Adipocyte (in vitro differentiated cells): ENCODE measurements around the gene NEDD9.

Experiments
- DNase-seq: peaks from one replicate; pipeline ENCODE4 v3.0.0-alpha.2; 2015; ENCODE audit warnings: low read depth
- H3K27me3 ChIP-seq: replicated peaks from 2 replicates; pipeline ENCODE4 v1.7.0; 2013; ENCODE audit warnings: mild to moderate bottlenecking, low read length, moderate library complexity; ENCODE audit not compliant: control insufficient read depth, insufficient read depth
- H3K36me3 ChIP-seq: 2 replicates; pipeline ENCODE4 v1.7.0; 2013; ENCODE audit warnings: low read length, mild to moderate bottlenecking, moderate library complexity; ENCODE audit not compliant: control insufficient read depth, insufficient read depth, severe bottlenecking
- H3K4me1 ChIP-seq: 2 replicates; pipeline ENCODE4 v1.7.0; 2013; ENCODE audit warnings: mild to moderate bottlenecking, low read length, moderate library complexity; ENCODE audit not compliant: control insufficient read depth, insufficient read depth
- H3K4me3 ChIP-seq: 2 replicates; pipeline ENCODE4 v1.7.0; 2013; ENCODE audit warnings: mild to moderate bottlenecking, low read length, moderate library complexity
- H3K9ac ChIP-seq: 2 replicates; pipeline ENCODE4 v1.7.0; 2013; ENCODE audit warnings: mild to moderate bottlenecking, low read length, moderate library complexity
- H3K9me3 ChIP-seq: 2 replicates; pipeline ENCODE4 v1.7.0; 2013; ENCODE audit warnings: mild to moderate bottlenecking, low read length, moderate library complexity; ENCODE audit not compliant: control insufficient read depth

Gene NEDD9

DNA sequence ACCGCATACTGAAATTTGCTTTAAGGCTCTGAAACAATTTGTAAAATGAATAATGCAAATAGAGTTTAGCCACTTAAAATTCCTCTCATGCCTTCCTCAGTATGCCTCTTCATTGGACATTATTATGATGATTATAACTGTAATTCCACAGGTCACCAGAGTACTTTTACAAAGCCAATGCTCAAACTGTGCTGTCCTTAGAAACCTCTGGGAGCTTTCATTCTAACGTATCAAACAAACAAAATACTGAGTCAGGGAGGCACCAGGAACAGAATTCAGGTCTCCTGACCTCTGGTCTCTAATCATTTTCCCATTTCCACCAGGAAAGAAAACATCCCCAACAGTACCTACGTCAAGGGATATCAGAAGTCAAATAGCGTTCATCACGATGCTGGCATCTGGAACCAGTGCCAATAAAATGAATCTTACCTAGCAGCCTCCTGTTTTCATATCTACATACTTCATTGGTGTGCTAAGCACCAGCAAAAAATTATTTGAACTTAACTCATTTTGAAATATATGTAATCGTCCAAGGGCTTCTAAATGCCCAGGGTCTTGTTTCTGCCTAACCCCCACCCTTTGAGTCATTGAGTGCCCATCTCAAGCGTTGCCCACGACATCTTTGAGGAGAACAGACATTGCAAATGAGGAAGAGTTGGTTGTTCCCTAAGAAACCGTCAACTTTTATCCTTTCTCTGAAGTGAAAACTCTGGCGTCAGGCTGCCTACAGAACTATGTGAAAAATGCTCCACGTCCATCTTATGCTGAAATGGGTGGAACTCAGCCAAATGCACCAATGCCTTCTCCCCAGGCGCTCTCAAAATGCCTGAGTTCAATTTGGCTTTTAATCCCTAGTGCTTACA, 37.9 kb downstream of the NEDD9 start:
- Histone ChIP-seq H3K27me3 (no peaks in the 10 kb centered on the region), H3K36me3 (peaks cover 56% of the 10 kb centered on the region), H3K4me3 (no peak overlapping the region), H3K4me1 (peaks cover 45% of the 10 kb centered on the region), H3K9ac (no peak overlapping the region), H3K9me3 (no peaks in the 10 kb centered on the region)
- DNase-seq = peak; percentile 93

GRCh38 chr6:11193434-11193833, 39.0 kb downstream of the NEDD9 start:
- Histone ChIP-seq H3K4me1 (peaks cover 36% of the 10 kb centered on the region), H3K36me3 (peaks cover 60% of the 10 kb centered on the region), H3K27me3 (no peaks in the 10 kb centered on the region), H3K4me3 (no peak overlapping the region), H3K9me3 (no peaks in the 10 kb centered on the region), H3K9ac (no peak overlapping the region)
- DNase-seq = no peak

- H3K36me3 ChIP-seq = peaks cover 63% of the 10 kb centered on the region
- no peak overlapping the region for H3K4me3 ChIP-seq
- H3K9me3 ChIP-seq = no peaks in the 10 kb centered on the region
- DNase-seq = no peak
- H3K4me1 ChIP-seq = peaks cover 26% of the 10 kb centered on the region
- no peaks in the 10 kb centered on the region for H3K27me3 ChIP-seq
- no peak overlapping the region for H3K9ac ChIP-seq
Observed at GRCh38 chr6:11192167-11192566, 40.3 kb downstream of the NEDD9 start.

DNA sequence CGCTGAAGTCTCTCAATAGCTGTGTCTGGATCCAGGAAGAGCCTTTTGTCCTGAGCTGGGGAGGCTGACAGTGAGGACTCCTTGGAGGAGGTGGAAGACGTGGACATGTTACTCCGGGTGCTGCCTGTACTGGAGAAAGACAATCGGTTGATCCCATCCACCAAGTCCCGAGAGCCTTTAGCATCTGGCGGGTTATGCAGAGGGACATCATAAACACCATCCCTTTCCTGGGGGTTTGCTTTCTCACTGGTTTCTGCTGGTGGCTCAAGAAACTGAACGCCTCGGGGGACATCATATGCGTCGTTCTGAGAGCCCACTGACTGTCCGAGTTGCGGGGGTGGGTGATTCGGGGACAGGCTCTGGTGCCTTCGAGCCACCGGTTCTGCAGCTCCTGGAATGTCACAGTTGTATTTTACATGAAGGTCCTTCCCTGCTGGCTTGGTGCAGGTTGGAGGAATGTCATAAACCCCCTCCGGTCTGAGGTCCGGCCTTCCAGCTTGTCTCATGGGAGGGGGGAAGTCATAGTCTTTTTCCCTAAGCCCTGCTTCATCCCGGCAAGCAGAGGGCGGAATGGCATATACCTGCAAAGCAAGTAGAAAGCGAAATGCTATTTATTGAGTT, 41.7 kb downstream of the NEDD9 start:
- Histone ChIP-seq H3K4me1 (peaks cover 16% of the 10 kb centered on the region), H3K27me3 (no peaks in the 10 kb centered on the region), H3K36me3 (peaks cover 75% of the 10 kb centered on the region), H3K9me3 (no peaks in the 10 kb centered on the region), H3K4me3 (no peak overlapping the region), H3K9ac (no peak overlapping the region)
- DNase-seq = no peak

DNA sequence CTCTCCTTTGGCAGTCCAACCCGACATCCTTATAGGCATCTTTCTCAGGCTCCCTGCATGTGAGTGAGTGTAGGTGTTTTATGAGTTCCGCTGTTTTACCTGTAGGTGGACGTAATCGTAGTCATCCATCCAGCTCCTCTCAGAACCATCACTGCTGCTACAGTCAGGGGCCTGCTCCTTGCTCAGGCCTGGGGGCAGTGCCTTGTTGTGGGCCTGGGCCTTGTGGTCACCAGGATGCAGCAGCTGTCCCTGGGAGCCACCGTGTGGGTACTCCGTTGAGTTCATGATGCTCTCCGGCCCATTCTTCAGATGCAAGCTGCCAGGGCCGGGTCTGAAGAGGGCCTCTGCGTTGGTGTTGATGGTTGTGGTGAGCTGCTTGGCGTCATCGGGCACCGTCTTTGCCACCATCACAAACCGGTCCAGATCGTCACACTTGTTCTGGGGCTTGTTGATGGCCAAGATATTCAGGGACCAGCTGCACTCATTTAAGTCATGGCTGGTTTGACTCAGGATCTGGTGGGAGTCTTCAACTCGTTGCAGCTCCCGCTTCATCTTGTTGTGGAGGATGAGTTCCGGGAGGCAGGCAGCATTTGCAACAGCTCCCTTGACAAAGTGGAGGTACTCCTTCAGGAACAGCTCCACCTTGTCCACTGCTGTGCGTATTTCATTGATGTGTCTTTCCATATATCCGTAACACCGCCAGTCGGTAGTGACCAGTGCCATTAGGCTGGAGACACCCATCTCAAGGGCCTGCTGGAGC, 42.4 kb downstream of the NEDD9 start:
- no peak for DNase-seq
- peaks cover 10% of the 10 kb centered on the region for H3K4me1 ChIP-seq
- H3K27me3 ChIP-seq = no peaks in the 10 kb centered on the region
- no peaks in the 10 kb centered on the region for H3K9me3 ChIP-seq
- H3K4me3 ChIP-seq = no peak overlapping the region
- H3K9ac ChIP-seq = no peak overlapping the region
- H3K36me3 ChIP-seq = peaks cover 82% of the 10 kb centered on the region

DNA sequence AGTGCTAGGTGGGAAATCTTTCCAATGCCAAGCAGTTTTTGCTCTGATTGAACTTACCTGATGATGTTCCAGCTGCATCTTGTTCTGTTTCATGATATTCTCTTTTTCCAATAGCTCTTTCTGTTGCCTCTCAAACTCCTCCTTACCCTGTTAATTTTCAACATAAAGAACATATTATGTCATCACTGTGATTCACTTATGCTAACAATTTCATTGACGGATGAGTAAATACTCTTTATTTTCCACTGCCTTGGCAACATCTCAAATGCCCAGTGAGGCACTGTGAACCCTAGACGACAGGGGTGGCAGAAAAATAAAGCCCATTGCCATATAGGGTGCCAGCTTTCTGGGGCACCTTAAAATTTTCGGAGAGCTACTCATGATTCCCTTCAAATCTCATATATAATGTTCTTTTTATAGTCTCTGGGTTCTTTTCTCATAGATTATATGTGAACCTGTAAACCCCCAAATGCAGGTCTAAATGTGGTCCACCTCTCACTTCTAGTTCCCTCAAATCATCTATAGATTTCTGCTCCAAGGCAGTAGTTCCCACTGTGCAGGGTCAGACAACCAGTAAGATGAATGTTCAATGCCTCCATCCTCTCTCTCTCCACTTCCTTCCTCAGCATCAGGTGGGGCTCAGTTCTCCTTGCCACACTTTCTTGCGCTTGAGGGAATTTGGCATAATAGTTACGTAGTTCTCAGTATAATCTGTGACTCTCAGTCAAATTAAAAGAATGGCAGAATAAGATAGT, 44.1 kb downstream of the NEDD9 start:
- no peaks in the 10 kb centered on the region for H3K9me3 ChIP-seq
- peaks cover 96% of the 10 kb centered on the region for H3K36me3 ChIP-seq
- peak; percentile 50 for DNase-seq
- no peaks in the 10 kb centered on the region for H3K27me3 ChIP-seq
- H3K4me1 ChIP-seq = no peaks in the 10 kb centered on the region
- no peak overlapping the region for H3K9ac ChIP-seq
- H3K4me3 ChIP-seq = no peak overlapping the region

- Histone ChIP-seq H3K9me3 (no peaks in the 10 kb centered on the region), H3K4me1 (no peaks in the 10 kb centered on the region), H3K27me3 (no peaks in the 10 kb centered on the region), H3K9ac (no peak overlapping the region), H3K36me3 (peaks cover 94% of the 10 kb centered on the region), H3K4me3 (no peak overlapping the region)
- DNase-seq = no peak
Observed at GRCh38 chr6:11187301-11187700, 45.2 kb downstream of the NEDD9 start.

- Histone ChIP-seq H3K9ac (no peak overlapping the region), H3K4me1 (no peaks in the 10 kb centered on the region), H3K9me3 (peaks cover 4% of the 10 kb centered on the region), H3K36me3 (peaks cover 75% of the 10 kb centered on the region), H3K27me3 (no peaks in the 10 kb centered on the region), H3K4me3 (no peak overlapping the region)
- DNase-seq = no peak
Observed at GRCh38 chr6:11185204-11185842, 47.1 kb downstream of the NEDD9 start.

DNA sequence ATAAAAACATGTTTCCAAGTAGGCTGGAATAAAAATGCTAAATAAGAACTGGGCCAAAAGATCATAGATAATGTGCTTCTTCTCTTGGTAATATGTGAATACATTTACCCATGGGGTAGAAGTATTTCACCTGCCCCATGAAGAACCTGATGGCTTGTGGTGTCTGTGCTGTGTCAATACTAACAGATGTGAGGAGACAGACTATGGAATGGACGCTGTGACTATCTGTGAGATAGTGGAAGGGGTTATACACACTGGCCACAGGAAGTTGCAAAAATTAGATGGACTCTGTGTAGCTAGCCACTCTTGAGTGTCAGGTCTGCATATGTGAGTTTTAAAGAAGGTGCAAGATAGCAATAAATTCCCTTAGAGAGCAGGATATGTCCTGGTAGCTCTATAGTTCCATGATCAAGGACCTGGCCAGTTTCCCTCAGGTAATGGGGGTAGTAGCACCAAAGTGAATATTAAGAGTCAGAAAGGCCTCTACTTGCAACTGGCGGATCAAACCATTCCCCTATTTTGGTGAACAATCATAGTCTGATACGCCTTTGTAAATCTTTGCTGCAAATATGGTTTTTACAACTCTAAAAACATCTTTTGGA, 48.6 kb downstream of the NEDD9 start:
- H3K9ac ChIP-seq = no peak overlapping the region
- H3K36me3 ChIP-seq = peaks cover 60% of the 10 kb centered on the region
- H3K4me3 ChIP-seq = no peak overlapping the region
- peaks cover 4% of the 10 kb centered on the region for H3K9me3 ChIP-seq
- no peaks in the 10 kb centered on the region for H3K4me1 ChIP-seq
- DNase-seq = no peak
- no peaks in the 10 kb centered on the region for H3K27me3 ChIP-seq

DNA sequence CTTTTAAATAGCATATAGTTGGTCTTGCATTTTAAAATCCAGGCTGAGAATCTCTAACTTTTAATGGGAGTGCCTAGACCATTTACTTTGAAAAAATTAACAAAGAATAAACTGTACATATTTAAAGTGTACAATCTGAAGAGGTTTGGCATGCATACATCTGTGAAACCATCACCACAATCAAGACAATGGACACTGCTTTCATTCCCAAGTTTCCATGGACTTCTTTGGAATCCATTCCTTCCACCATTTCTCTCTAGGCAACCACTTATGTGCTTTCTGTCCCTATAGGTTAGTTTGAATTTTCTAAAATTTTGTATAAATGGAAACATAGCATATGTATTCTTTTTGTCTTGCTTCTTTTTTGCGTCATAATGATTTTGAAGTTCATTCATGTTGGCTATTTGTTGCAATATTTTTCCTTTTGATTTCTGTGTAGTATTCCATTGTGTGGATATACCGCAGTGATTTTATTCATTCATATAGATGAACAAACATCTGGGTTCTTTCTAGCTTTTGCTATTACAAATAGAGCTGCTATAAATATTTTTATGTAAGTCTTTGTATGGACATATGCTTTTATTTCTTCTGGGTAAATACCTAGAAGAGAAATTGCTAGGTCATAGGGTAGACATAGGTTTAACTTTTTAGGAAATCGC, 50.9 kb downstream of the NEDD9 start:
- peaks cover 4% of the 10 kb centered on the region for H3K9me3 ChIP-seq
- DNase-seq = no peak
- no peak overlapping the region for H3K4me3 ChIP-seq
- H3K36me3 ChIP-seq = peaks cover 37% of the 10 kb centered on the region
- H3K9ac ChIP-seq = no peak overlapping the region
- H3K4me1 ChIP-seq = no peaks in the 10 kb centered on the region
- no peaks in the 10 kb centered on the region for H3K27me3 ChIP-seq
